B cell (primary cell): Measurements from ENCODE around the gene MVK. TPM values are rescaled to one million over a fixed set of nuclear protein-coding genes. Genes with fewer than 3 reads are reported as not detected.

Experiments
- ATAC-seq: fragments of 200-7000 bp; cut with Tn5 transposase; one replicate; pipeline ENCODE4 v1.10.0; 2021; ENCODE audit warnings: low read depth, mild to moderate bottlenecking, moderate number of reproducible peaks, moderate library complexity
- CTCF ChIA-PET: fragments of 350-600 bp; sonication (Branson Sonifier 250); formaldehyde crosslinking; loops from one replicate; lab custom pipeline; 2021; ENCODE audit warnings: antibody characterized with exemption, inconsistent platforms; lab: Charles Lee
- POLR2A ChIA-PET: fragments of 350-600 bp; sonication (Branson Sonifier 250); formaldehyde crosslinking; loops from one replicate; lab custom pipeline; 2021; ENCODE audit warnings: antibody characterized with exemption; lab: Charles Lee
- DNase-seq: peaks from one replicate; pipeline ENCODE4 v3.0.0; 2013
- H2AFZ ChIP-seq: 2 replicates; pipeline ENCODE4 v1.6.1; 2012; ENCODE audit warnings: mild to moderate bottlenecking, low read depth, low read length; ENCODE audit not compliant: insufficient read depth, poor library complexity, severe bottlenecking
- H3K27ac ChIP-seq, 2 donors: 1 replicate in 1 of 2; 2 replicates in 1 of 2; pipeline ENCODE4 v1.5.1; 2012 to 2013; ENCODE audit warnings: low read length in 2 of 2, mild to moderate bottlenecking in 2 of 2, moderate library complexity in 1 of 2
- H3K27me3 ChIP-seq, 4 experiments: fragments of 200-600 bp in 1 of 4; sonication (generic) in 1 of 4; replicated peaks in 1 of 4; 1 replicate in 2 of 4; 2 replicates in 2 of 4; pipeline versions ENCODE4 v1.6.1 to v1.7.0; 2013 to 2016; ENCODE audit warnings: low read length in 3 of 4, mild to moderate bottlenecking in 2 of 4, mixed read lengths in 1 of 4, moderate library complexity in 1 of 4; ENCODE audit not compliant: insufficient read depth in 4 of 4, control insufficient read depth in 3 of 4; ENCODE audit errors: control extremely low read depth in 1 of 4
- H3K36me3 ChIP-seq, 2 experiments: replicated peaks in 1 of 2; 1 replicate in 1 of 2; 2 replicates in 1 of 2; pipeline versions ENCODE4 v1.6.1 to v1.7.1; 2013; ENCODE audit warnings: low read length in 1 of 2; ENCODE audit not compliant: insufficient read depth in 2 of 2, control insufficient read depth in 1 of 2; ENCODE audit errors: control extremely low read depth in 1 of 2, extremely low read depth in 1 of 2
- H3K4me1 ChIP-seq, 2 donors: fragments of 200-600 bp in 1 of 2; sonication (generic) in 1 of 2; 1 replicate in 1 of 2; 2 replicates in 1 of 2; pipeline versions ENCODE4 v1.5.1 to v1.6.1; 2013 to 2017; ENCODE audit warnings: low read length in 2 of 2; ENCODE audit not compliant: control insufficient read depth in 2 of 2, insufficient read depth in 2 of 2
- H3K4me2 ChIP-seq: replicated peaks from 2 replicates; pipeline ENCODE3; 2012; ENCODE audit warnings: mild to moderate bottlenecking, low read depth, low read length; ENCODE audit not compliant: poor library complexity, severe bottlenecking
- H3K4me3 ChIP-seq, 5 experiments: fragments of 200-600 bp in 1 of 5; sonication (generic) in 1 of 5; 1 replicate in 3 of 5; 2 replicates in 2 of 5; pipeline versions ENCODE4 v1.5.1 to v1.7.0; 2011 to 2016; ENCODE audit warnings: low read length in 4 of 5, mild to moderate bottlenecking in 4 of 5, low read depth in 2 of 5, control low read depth in 1 of 5, moderate library complexity in 1 of 5; ENCODE audit not compliant: insufficient read depth in 1 of 5; ENCODE audit errors: control extremely low read depth in 1 of 5, extremely low read depth in 1 of 5
- H3K79me2 ChIP-seq: fragments of 200-600 bp; sonication (generic); one replicate; pipeline ENCODE4 v1.6.0; 2016; ENCODE audit warnings: low read length; ENCODE audit not compliant: control insufficient read depth, insufficient read depth
- H3K9ac ChIP-seq: fragments of 200-600 bp; sonication (generic); 2 replicates; pipeline ENCODE4 v1.6.1; 2017; ENCODE audit warnings: mild to moderate bottlenecking, low read length, moderate library complexity
- H3K9me3 ChIP-seq, 3 donors: one replicate each; pipeline versions ENCODE4 v1.6.1 to v1.7.1; 2013; ENCODE audit warnings: low read length in 2 of 3; ENCODE audit not compliant: control insufficient read depth in 2 of 3, insufficient read depth in 1 of 3; ENCODE audit errors: control extremely low read depth in 1 of 3
- H4K20me1 ChIP-seq: 2 replicates; pipeline ENCODE4 v1.6.0; 2012; ENCODE audit warnings: mild to moderate bottlenecking, low read length; ENCODE audit not compliant: insufficient read depth, control insufficient read depth, poor library complexity, severe bottlenecking
- H3K27ac Mint-ChIP-seq: one replicate; pipeline ENCODE4 v1.8.0; 2021; ENCODE audit warnings: mixed read lengths
- H3K27me3 Mint-ChIP-seq: one replicate; pipeline ENCODE4 v1.8.0; 2021; ENCODE audit warnings: mixed read lengths
- H3K4me1 Mint-ChIP-seq: one replicate; pipeline ENCODE4 v1.8.0; 2021; ENCODE audit warnings: mixed read lengths
- H3K4me3 Mint-ChIP-seq: one replicate; pipeline ENCODE4 v1.8.0; 2021; ENCODE audit warnings: mixed read lengths
- H3K9me3 Mint-ChIP-seq: one replicate; pipeline ENCODE4 v1.8.0; 2022; ENCODE audit warnings: mixed read lengths; ENCODE audit not compliant: insufficient read depth
- EZH2 ChIP-seq: IDR thresholded peaks from 2 replicates; pipeline ENCODE4 v1.6.1; 2012; ENCODE audit warnings: borderline replicate concordance, low read depth, mild to moderate bottlenecking, moderate library complexity, low read length; ENCODE audit not compliant: insufficient read depth, poor library complexity, severe bottlenecking
- WGBS: methylation state at CpG from one replicate; pipeline ENCODE4 v1.1.5; 2013; ENCODE audit warnings: missing lambda C conversion rate; ENCODE audit not compliant: insufficient coverage; 5-methylcytosine and 5-hydroxymethylcytosine counted together
- intact Hi-C: fragments of 100-400 bp; cut with micrococcal nuclease; formaldehyde crosslinking; loops from one replicate; pipeline ENCODE4 v1.10.0; 2022
- polyA plus RNA-seq: library from polyadenylated mRNA; depleted of rRNA; stranded (reverse); fragments of >200 nt; gene quantifications from 2 replicates; pipeline ENCODE4 v1.2.3, GENCODE V29; 2012
- total RNA-seq, 2 donors: library from RNA; stranded (reverse); fragments of 120-200 nt in 1 of 2; gene quantifications; 1 replicate in 1 of 2; 2 replicates in 1 of 2; pipeline versions ENCODE4 v1.2.3 to v1.2.4, GENCODE V29; 2013 to 2022
- TF ChIP-seq, protein P1 (sequence below): fragments of 200-600 bp; IDR thresholded peaks from one replicate; pipeline ENCODE4 v1.8.0; 2022; ENCODE audit warnings: antibody characterized with exemption, mild to moderate bottlenecking

Gene MVK
- total and polyA plus RNA-seq, 2 donors (not counting 1 experiment from before 2014, with no cell fraction given) = 12.1 to 12.5 TPM

DNA sequence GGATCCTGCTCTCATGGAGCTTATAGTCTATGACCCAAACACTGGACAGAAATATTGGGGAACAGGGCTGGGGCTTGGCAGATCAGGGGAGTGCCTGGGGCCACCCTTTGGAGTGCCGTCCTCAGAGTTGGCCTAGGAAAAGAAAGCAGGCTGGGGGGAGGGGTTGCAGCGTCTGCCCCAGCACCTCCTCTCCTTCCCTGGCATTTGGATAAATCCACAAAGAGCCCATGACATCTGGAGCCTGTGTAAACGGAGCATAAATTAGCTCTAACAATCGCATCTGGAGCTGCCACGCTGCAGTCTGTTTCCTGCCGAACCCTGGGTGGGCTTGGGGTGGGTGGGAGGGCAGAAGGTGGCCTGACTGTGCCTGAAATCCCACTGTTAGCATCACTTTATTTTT, 63.8 kb downstream of the MVK start:
- no peak overlapping the region for H3K27ac Mint-ChIP-seq
- Histone ChIP-seq H4K20me1 (no peaks in the 10 kb centered on the region), H3K79me2 (no peaks in the 10 kb centered on the region), H3K9ac (no peak overlapping the region), H3K27ac (no peak overlapping the region), H3K4me2 (no peak overlapping the region), H3K4me3 (no peak overlapping the region), H3K4me1 (no peaks in the 10 kb centered on the region), H3K36me3 (no peaks in the 10 kb centered on the region), H3K9me3 (peaks cover 0 to 17% (median 0%) of the 10 kb centered on the region in 3 donors), H2AFZ (no peak overlapping the region), H3K27me3 (peaks cover 0 to 5% (median 0%) of the 10 kb centered on the region in 4 experiments)
- H3K9me3 Mint-ChIP-seq = no peaks in the 10 kb centered on the region
- ChIA-PET CTCF (no interaction called here), POLR2A (no interaction called here)
- H3K27me3 Mint-ChIP-seq = peaks cover 7% of the 10 kb centered on the region
- TF ChIP-seq, protein P1, sequence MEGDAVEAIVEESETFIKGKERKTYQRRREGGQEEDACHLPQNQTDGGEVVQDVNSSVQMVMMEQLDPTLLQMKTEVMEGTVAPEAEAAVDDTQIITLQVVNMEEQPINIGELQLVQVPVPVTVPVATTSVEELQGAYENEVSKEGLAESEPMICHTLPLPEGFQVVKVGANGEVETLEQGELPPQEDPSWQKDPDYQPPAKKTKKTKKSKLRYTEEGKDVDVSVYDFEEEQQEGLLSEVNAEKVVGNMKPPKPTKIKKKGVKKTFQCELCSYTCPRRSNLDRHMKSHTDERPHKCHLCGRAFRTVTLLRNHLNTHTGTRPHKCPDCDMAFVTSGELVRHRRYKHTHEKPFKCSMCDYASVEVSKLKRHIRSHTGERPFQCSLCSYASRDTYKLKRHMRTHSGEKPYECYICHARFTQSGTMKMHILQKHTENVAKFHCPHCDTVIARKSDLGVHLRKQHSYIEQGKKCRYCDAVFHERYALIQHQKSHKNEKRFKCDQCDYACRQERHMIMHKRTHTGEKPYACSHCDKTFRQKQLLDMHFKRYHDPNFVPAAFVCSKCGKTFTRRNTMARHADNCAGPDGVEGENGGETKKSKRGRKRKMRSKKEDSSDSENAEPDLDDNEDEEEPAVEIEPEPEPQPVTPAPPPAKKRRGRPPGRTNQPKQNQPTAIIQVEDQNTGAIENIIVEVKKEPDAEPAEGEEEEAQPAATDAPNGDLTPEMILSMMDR = no peak
- TF ChIP-seq EZH2 = no peak
- WGBS = 0% methylated on average over 2 of the region's 6 CpGs
- H3K4me3 Mint-ChIP-seq = no peak overlapping the region
- intact Hi-C loops = no loop called here
- DNase-seq = no peak
- no peak for ATAC-seq
- H3K4me1 Mint-ChIP-seq = no peaks in the 10 kb centered on the region

DNA sequence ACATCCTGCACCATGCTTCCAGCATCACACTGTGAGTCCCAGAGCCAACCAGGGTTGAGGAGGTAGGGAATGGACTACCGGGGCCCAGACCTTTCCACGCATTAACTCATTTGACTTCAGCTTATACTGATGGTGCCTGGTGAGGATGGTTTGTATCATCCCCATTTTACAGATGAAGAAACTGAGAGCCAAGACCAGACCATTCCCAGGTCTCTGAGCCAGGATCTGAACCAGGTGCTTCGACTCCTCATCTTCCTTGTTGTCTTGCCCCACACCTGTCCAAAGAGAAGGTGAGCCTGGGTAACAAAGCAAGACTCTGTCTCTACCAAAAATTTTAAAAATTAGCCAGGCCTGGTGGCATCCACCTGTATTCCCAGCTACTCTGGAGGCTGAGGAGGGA, 64.4 kb downstream of the MVK start:
- intact Hi-C loops = no loop called here
- no peak overlapping the region for H3K4me3 Mint-ChIP-seq
- Histone ChIP-seq H3K27me3 (peaks cover 0 to 7% (median 0%) of the 10 kb centered on the region in 4 experiments), H3K4me3 (no peak overlapping the region), H3K4me2 (no peak overlapping the region), H4K20me1 (no peaks in the 10 kb centered on the region), H3K79me2 (no peaks in the 10 kb centered on the region), H2AFZ (no peak overlapping the region), H3K9ac (no peak overlapping the region), H3K36me3 (no peaks in the 10 kb centered on the region), H3K4me1 (no peaks in the 10 kb centered on the region), H3K9me3 (peaks cover 0 to 17% (median 0%) of the 10 kb centered on the region in 3 donors), H3K27ac (no peak overlapping the region)
- POLR2A ChIA-PET = no interaction called here
- no peaks in the 10 kb centered on the region for H3K9me3 Mint-ChIP-seq
- CTCF ChIA-PET = no interaction called here
- DNase-seq = no peak
- no peak overlapping the region for H3K27ac Mint-ChIP-seq
- 100% methylated on average over 1 of the region's 3 CpGs for WGBS
- no peak for TF ChIP-seq EZH2
- TF ChIP-seq, protein P1 = no peak
- H3K27me3 Mint-ChIP-seq = peaks cover 5% of the 10 kb centered on the region
- ATAC-seq = no peak
- H3K4me1 Mint-ChIP-seq = no peaks in the 10 kb centered on the region
